GM19397 (cell line): ENCODE data around the gene THSD7A.
"Not testable (repeated sequence)": the region's sequence is repeated elsewhere in the genome, so short reads cannot be mapped to it uniquely, and the experiment has no call there.

Experiments used
- ATAC-seq: cut with Tn5 transposase; IDR thresholded peaks from one replicate; pipeline ENCODE4 v1.9.1; 2021; ENCODE audit warnings: mild to moderate bottlenecking, moderate library complexity; ENCODE audit not compliant: unreplicated experiment

Gene THSD7A

DNA sequence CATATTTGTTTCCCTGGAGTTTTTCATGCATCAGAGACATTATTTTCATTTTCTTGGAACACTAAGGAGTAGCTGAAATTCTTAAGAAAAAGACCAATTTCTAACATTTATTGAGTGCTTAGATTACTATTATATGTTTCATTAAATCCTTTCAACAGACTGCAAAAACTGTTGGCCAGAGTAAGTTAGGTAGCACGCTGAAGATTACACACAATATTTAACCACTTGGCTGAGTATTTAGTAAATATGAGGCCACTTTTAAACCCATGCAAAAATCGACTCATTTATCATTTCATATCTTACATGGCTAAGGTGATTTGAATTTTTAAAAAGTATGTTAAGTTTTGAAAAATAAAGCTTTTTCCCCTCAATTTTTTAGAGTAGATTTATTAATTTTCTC lies 358.8 kb downstream of the THSD7A start:
- ATAC-seq = no peak

DNA sequence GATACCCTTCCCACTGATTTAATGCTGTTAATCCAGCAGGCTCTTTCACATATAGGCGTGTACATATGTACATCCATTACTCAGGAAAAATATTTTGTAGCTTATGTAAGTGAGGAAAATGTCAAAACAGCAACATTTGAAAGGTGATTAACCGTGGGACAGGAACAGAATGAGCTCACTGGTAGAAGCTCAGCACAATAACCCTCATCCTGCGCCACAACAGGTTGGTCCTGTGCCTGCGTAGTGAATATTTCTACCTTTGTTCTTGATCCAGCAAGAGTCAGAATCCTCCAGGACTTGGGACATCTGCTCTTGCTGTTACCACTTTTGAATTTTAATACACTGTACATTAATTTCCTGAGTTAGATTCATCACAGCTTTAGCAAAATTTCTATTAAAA lies 359.4 kb downstream of the THSD7A start:
- no peak for ATAC-seq

GRCh38 chr7:11471255-11471654 lies 360.7 kb downstream of the THSD7A start:
- no peak for ATAC-seq

DNA sequence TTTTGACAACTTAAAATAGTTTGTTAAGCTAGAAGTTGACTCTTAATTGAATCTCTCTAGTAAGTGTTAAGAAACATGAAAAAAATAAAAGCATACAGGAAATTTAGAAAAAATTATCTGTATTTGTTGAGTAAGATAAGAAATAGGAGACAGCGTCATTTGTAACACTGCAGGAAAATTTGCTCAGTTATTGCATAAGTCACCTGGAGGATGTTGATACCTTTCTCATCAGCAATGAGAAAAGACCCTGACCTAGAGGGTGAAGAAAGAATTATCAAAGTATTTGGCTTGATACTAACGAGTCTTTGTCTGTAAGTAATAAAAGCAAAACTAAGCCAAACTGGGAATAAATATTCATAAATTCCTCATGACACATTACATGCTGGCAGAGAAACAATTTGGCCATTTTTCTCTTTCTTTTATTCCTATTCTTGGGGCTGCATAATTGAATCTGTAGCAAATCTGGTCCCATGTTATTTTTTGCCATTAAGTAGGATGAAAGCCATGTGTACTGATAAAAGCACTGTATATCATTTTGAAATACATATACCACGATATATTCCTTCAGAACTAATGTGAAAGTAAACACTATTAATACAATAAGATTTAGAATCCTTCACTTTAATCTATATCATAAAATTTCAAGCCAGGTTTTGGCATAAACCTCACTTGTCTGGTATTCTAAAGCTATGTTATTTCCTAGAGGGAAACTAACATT lies 362.8 kb downstream of the THSD7A start:
- no peak for ATAC-seq

GRCh38 chr7:11466517-11467105 lies 365.4 kb downstream of the THSD7A start:
- ATAC-seq = no peak

GRCh38 chr7:11464624-11465023 lies 367.4 kb downstream of the THSD7A start:
- no peak for ATAC-seq

DNA sequence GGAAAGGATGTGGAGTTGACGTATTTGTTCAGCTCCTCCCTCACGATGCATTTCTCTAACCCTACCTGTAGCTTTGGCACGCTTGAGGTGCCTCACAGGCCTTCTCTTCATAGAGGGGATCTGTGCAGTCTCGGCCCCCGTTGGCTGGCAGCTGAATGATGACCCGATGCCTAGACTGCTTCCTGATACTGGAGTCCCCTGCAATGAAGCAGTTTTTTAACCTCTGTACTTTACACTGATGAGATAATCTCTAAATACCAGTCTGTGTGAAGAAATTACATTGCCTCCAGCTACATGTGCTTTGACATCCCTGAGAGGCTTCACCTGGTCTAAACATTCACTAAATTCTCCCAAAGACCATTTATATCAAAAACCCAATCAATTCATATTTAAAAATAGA lies 370.1 kb downstream of the THSD7A start:
- ATAC-seq = no peak

DNA sequence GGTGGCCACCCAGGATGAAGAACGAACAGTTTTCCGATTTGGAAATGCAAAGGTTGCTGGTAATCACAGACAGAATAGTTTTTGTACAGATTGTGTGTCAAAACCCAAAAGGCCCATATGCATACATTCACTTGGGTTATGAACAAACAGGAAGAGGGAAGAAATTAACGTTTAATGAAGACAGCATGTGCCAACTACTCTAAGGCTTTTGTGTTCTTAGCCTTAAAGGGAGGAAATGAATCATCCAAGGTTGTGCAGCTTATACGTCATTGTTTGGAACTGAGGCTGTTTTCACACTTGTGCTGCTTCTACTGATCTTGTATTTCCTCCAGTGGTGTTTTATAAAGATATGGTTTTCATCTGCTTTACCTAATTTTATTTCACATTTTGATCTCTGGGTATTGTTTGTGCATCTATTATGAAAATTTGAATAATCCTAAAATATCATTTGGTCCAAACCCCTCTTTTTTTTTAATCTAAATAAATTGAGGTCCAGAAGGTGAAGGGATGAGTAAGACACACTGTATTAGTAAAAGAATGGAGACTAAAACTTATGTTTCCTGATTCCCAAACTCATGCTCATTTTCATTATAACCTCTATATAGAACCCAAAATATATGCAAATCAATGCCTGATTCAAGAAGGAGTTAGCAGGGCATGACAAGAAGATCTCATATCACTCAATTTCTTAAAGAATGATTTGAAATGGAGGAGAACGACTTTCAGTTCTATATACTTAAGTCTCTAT lies 373.1 kb downstream of the THSD7A start:
- no peak for ATAC-seq

GRCh38 chr7:11457419-11457818 lies 374.6 kb downstream of the THSD7A start:
- no peak for ATAC-seq

GRCh38 chr7:11456574-11456973 lies 375.4 kb downstream of the THSD7A start:
- no peak for ATAC-seq

DNA sequence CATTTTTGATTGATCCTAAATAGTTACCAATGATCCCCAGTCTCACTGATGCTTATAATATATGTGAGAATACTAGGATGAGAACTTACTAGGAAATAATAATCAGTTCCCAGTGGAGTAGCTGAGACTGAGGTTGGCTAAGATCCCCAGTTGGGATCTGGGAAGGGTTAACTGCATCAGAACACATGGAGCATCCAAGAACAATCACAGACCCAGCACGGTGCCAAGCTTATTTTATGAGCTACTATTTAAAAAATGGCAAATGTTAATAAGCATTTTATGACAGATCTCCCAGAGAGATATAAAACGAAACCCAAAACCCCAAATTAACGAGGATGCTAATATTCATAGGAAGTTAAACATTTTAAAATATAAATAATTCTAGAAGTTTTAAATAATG lies 379.5 kb downstream of the THSD7A start:
- no peak for ATAC-seq

- ATAC-seq = no peak
These were observed 381.7 kb downstream of the THSD7A start for GRCh38 chr7:11450281-11450680.

DNA sequence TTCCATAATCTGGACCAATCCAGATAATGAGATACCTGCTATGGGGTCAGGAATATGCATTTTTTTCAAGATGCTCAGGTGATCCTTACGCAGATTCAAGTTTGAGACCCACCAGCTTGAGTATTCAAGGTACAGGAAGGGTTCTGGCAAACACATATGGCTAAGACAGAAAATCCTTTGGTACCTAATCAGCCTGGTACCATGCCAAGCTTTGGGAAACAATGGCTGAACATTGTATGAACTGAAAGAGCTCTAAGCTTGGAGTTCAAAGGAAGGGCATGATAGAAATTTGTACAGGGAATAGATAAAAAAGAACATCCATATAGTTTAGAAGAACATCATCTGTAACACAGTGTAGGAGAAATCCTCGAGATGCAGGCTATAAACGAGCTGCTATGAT lies 382.7 kb downstream of the THSD7A start:
- no peak for ATAC-seq

- ATAC-seq = no peak
These were observed 383.7 kb downstream of the THSD7A start for GRCh38 chr7:11448323-11448722.

- ATAC-seq = no peak
These were observed 384.9 kb downstream of the THSD7A start for GRCh38 chr7:11447106-11447505.

GRCh38 chr7:11443934-11444333 lies 388.1 kb downstream of the THSD7A start:
- ATAC-seq = not testable (repeated sequence)

- ATAC-seq = no peak
These were observed 394.0 kb downstream of the THSD7A start for GRCh38 chr7:11437994-11438393.

DNA sequence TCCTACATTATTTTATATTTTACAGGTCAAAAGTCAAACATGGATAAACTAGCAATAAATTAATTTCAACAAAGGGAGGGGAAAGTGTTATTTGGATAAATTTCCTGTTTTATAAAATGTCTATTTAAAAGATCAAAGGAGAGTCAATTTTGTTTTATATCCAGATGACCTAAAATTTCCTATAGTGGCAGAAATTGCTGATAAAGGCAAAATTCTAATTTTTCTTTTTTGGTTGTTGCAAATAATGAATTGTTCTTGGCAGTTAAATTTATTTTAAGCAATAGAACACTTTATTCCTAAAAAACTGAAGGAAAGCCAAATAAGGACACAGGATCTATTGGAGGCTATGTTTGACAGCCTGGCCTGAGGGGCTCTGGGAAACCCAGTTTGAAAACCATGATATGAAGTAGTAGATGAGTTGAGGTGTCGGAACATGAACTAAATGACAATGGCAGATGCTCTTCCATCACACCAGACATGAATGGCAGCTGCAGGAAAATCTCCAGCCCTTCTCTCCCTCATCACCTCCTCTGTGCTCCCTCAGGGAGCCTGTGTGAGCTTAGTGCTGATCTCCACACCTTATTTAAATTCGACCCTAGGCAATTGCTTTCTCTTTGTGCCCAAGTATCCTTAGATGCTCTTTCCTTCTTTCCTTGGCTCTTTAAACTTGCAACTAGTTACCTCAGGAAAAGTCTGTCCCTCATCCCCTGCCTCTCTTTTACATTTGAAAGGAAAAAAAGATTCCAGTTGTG lies 395.0 kb downstream of the THSD7A start:
- no peak for ATAC-seq

- no peak for ATAC-seq
These were observed 395.7 kb downstream of the THSD7A start for GRCh38 chr7:11436316-11436715.

- ATAC-seq = no peak
These were observed 397.6 kb downstream of the THSD7A start for GRCh38 chr7:11434366-11434765.

- ATAC-seq = no peak
These were observed 401.2 kb downstream of the THSD7A start for GRCh38 chr7:11430841-11431240.
